GM21528 (cell line): ENCODE results near the gene JAKMIP1.
"Not testable (repeated sequence)": the region's sequence is repeated elsewhere in the genome, so short reads cannot be mapped to it uniquely, and the experiment has no call there.

Experiments used
- ATAC-seq: cut with Tn5 transposase; IDR thresholded peaks from one replicate; pipeline ENCODE4 v1.9.1; 2021; ENCODE audit warnings: mild to moderate bottlenecking, moderate library complexity; ENCODE audit not compliant: unreplicated experiment, low FRiP score

JAKMIP1 gene

GRCh38 chr4:6229671-6230501, 29.5 kb upstream of the JAKMIP1 start:
- ATAC-seq: no peak

DNA sequence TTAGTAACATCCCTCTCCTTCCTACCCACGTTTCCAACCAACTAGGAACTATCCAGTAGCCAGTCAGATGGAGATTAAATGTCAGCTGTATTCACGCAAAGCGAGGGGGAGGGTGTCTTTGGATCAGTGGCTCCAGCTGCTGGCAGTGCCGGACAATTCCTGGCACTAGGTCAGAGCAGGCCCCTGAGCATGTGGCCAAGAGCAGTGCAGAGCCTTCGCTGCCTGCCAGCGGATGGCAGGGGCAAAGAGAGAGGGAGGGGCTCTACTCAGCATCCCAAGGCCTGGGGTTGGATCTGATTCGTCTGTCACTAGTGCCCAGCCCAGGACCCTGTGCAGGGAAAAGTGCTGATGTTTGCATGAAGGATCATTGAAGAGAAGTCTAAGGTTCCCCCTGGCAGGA, 28.7 kb upstream of the JAKMIP1 start:
- ATAC-seq: no peak

- no peak for ATAC-seq
Observed at GRCh38 chr4:6228158-6229067, 28.1 kb upstream of the JAKMIP1 start.

DNA sequence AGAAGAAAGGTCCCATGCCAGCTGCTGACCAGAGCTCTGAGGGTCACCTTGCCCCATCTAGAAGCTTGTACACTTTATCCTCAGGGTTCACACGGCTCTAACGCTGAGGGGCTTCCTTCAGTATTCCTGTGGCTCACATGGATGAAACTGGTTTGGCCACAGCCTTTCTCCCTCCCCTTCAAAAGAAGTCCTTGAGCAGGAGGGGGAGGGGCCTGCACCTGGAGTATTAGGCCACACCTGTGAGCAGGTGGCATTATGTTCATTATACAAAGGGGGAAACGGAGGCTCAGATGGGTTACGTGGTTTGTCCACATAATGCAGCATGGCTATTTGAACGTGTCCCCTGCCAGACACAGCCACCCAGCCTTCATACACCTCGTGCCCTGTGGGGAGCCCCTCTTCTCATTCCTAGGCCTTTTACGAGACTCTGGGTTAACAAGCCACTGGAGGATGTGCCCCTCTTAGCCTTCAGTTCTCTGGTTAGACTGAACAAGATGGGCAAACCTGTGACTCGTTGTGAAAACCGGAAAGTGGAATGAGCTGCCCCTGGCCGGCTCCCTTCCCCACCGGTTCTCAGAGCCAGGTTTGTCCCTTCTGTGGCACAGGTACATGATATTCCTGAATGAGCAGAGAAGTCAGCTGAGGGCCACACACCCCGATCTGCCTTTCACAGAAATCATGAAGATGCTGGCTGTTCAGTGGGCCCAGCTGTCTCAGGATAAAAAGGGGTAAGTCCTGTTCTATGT, 27.2 kb upstream of the JAKMIP1 start:
- no peak for ATAC-seq

DNA sequence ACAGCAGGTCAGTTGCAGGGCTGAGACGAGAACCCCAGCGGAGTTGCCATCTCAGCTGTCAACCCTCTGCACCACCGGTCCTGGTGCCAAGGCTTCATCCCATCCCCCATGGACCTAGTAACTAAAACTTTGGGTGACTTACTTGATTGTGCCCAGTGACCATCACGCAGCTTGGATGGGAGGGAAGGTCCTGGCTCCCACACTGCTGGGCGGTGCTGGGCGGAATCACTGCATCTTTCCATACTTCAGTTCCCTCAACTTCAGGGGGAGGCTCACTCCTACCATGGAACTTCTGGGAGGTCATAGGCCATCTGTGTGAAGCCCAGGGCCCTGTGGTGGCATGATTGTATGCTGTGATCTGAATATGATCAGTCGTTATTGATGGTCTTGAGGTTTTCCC, 26.2 kb upstream of the JAKMIP1 start:
- ATAC-seq: no peak

- no peak for ATAC-seq
Observed at GRCh38 chr4:6225469-6225868, 25.1 kb upstream of the JAKMIP1 start.

DNA sequence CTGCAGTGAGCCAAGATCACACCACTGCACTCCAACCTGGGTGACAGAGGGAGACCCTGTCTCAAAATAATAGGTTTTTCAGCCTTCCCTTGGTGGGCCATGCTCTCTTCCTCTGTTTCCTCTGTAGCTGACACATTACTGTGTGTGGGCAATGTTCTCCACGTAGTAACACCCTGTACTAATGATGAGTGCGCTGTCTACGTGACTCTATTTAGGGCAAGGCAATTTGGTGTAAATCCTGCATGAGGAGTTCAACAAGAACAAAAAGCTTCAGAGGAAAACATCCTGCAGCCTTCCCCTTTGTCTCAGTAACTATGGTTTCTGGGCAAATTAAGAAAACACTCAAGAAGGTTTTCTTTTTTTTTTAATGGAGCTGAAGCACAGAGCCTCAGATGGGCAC, 24.4 kb upstream of the JAKMIP1 start:
- ATAC-seq: no peak

GRCh38 chr4:6222761-6223292, 22.5 kb upstream of the JAKMIP1 start:
- no peak for ATAC-seq

DNA sequence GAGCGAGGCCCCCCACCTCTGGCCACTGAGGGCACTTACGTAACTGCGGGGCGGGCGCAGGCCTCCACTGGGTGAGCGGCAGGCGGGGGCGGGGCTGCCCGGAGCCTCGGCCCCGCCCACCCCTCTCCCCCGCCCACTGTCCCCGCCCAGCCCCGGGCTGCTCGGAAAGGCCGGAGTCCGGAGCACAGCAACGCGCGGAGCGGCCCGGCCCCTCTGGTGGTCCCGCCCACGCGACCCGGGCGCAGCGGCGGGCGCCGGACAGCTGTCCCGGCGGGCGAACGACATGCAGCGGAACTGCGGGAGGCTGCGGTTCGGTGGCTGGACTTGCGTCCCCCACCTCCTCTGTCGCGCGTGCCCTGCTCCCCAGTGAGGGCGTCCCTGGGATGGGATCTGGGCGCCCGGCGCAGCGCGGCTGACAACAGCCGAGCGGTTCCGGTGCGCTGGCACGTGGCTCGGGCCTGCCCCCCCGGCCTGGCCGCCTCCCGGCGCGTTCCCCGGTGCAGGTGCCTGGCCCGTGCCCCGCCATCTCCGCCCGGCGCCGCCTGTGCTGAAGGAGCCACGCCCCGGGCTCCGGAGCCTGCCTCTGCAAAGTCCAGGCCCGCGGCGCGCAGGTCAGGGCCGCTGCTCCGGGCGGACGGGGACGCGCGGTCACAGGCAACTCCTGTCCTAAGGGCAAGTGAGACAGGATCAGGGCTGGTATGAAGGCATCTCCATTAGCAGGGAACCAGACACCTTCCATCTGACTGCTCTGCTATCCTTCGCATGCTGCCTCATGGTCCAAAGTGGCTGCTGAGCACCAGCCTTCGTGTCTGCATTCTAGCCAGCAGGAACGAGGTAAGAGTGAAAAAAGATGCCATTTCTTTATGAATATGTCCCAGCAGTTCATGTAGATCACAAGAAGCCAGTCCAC, 21.8 kb upstream of the JAKMIP1 start:
- ATAC-seq: no peak

DNA sequence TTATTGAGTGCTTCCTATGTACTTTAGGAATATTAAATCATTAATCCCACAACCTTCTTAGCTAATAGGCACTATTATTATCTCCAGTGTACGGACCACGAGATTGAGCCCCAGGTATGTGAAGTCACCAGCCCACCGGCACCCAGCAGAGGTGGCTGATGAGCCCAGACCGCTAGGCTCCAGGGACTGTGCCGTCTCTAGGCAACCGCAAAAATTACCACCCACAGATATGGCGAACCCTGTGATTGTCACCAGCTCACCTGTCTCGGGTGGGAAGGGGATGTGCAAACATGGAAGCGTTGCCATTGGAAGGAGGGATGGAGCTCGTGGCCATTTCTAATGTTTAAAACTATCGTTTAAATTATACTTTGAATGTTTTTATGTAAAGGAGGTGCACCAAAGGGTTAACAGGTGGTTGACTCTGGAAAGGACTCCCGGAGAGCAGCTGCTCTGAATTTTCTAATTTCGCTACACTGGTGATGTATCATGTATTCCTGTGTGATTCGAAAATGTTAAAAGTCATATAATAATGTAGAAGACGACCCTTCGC, 21.0 kb upstream of the JAKMIP1 start:
- ATAC-seq: no peak

DNA sequence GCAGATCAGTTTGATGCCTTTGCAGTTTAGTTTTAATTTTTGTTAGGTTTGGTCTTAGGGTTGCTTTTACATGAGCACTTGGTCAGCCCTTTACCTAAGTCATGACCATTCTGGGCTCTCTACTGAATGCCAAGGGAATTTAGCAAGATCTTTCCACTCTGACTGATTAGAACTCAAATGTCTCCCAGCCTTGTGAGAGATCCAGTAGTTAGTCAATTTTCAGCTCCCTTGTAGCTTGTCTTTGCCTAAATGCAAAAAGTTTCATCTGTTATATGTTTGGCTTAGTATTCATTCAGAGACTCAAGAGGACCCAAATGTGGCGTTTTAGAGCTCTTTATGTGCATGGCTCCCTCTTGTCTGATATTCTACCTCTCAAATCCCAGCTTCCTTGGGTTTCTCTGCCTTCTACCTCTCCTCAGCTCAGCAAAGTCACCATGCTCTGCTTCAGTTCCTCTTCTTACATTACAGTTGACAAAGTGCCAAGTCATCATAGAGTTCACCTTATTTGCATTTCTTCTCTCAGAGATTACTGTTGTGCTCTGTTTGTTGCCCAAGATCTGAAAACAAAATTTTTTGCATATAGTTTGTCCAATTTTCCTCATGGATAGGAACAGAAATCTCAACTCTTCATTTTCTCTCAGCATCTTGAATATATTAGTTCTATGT, 17.5 kb upstream of the JAKMIP1 start:
- peak; percentile 90 for ATAC-seq

DNA sequence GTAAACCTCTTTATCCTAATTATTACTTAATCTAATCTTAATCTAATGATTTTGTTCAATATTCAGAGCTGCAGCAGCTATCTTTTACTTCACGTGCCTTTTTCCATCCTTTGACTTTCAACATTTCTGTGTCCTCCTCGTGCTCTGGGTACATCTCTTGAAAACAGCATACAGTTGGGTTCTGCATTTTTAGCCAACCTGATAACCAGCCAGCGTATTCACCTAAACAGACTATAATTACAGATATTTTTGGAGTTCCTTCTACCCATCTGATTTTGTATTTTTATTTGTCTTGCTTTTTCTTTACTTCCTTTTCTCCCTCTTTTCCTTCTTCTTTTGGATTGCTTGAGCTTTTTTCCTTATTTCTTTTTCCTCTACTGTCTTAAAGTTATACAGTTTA, 16.2 kb upstream of the JAKMIP1 start:
- ATAC-seq: no peak

- no peak for ATAC-seq
Observed at GRCh38 chr4:6209921-6210320, 9.6 kb upstream of the JAKMIP1 start.

DNA sequence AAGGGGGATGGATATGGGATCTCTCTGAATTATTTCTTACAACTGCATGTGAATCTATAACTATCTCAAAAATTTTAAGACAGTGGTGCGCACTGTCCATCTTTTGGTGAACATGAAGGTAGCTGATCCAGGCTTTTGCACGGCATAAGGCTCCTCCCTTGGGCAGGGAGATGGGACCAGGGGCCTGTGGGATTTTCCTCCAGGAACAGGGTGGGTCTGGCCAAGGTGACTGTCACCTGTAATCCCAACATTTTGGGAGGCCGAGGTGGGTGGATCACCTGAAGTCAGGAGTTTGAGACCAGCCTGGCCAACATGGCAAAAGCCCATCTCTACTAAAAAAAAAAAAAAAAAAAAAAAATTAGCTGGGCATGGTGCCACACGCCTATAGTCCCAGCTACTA, 8.9 kb upstream of the JAKMIP1 start:
- not testable (repeated sequence) for ATAC-seq

DNA sequence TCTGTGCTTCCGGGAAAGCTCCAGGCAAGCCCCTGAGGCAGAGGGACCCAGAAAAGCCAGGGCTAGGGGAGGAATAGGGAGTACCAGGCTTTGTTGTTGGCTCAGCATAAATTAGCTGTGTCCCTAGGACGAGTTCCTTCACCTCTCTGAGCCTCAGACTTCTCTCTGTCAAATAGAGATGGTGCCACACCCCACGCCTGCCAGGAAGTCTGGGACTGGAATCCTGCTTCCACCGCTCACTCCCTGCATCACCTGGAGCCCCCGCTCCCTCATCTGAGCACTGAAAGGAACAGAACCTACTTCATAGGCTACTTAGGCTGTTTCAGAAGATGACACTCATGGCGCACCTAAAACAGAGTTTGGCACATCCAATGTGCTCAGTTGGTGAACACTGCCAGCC, 8.1 kb upstream of the JAKMIP1 start:
- ATAC-seq: no peak

DNA sequence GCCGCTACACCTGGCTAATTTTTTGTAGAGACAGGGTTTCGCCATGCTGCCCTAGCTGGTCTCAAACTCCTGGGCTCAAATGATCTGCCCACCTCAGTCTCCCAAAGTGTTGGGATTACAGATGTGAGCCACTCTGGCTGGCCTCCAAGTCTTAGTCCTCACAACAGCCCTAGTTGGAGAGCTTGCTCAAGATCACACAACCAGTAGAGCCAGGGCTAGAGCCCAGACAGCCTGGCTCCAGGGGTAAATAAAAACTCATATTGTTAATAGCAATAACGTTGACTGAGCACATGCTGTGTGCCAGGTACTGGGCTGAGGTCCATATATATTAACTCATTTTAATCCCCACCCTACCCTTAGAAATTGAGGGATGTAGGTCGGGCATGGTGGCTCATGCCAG, 7.3 kb upstream of the JAKMIP1 start:
- ATAC-seq: no peak

- ATAC-seq: no peak
Observed at GRCh38 chr4:6206771-6207290, 6.5 kb upstream of the JAKMIP1 start.

DNA sequence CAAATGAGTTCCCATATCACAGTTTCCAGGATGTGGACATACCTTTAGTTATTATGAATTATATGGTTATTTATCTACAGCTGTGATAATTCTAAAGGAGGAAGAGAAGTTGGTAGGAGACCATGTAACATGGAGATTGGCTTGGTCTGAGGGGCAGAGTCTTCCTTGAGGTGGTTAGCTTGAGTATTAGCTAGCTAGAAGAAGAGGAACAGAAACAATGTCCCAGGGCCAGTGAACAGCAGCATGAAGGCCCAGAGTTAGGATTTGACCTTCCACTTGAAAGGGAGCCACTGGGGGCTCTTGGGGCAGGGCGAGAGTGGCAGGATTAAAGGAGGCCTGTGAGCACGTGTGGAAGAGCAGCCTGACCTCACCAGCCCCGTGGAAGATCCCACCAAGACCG, 5.6 kb upstream of the JAKMIP1 start:
- ATAC-seq: no peak

GRCh38 chr4:6205567-6205931, 5.2 kb upstream of the JAKMIP1 start:
- no peak for ATAC-seq
